ENCODE measurements around the gene CLEC2L. TPM values are rescaled to one million over a fixed set of nuclear protein-coding genes. Genes with fewer than 3 reads are reported as not detected.
"Not testable (repeated sequence)": the region's sequence is repeated elsewhere in the genome, so short reads cannot be mapped to it uniquely, and the experiment has no call there.

The CLEC2L gene
- total RNA-seq, 3 donors from 2014 or later: not detected

DNA sequence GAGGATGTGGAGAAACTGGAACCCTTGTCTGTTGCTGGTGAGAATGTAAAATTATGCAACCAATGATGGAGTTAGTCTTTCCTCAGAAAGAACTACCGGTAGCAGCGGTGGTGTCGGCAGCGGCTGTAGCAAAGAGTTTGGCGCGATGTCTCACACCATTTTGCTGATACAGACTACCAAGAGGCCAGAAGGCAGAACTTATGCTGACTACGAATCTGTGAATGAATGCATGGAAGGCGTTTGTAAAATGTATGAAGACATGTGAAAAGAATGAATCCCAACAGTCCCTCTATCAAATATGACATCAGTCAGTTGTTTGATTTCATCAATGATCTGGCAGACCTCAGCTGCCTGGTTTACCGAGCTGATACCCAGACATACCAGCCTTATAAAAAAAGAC lies 10.6 kb downstream of the CLEC2L start:
- H3K36me3 Mint-ChIP-seq (ENCODE audit: insufficient read depth): no peaks in the 10 kb centered on the region
- H3K27me3 Mint-ChIP-seq (ENCODE audit: low read depth): peaks cover 5% of the 10 kb centered on the region
- no peak overlapping the region for H3K4me3 Mint-ChIP-seq
- no peak for ATAC-seq
- H3K9me3 Mint-ChIP-seq: no peaks in the 10 kb centered on the region
- no peaks in the 10 kb centered on the region for H3K4me1 Mint-ChIP-seq (ENCODE audit: low read depth)
- DNase-seq: no peak

DNA sequence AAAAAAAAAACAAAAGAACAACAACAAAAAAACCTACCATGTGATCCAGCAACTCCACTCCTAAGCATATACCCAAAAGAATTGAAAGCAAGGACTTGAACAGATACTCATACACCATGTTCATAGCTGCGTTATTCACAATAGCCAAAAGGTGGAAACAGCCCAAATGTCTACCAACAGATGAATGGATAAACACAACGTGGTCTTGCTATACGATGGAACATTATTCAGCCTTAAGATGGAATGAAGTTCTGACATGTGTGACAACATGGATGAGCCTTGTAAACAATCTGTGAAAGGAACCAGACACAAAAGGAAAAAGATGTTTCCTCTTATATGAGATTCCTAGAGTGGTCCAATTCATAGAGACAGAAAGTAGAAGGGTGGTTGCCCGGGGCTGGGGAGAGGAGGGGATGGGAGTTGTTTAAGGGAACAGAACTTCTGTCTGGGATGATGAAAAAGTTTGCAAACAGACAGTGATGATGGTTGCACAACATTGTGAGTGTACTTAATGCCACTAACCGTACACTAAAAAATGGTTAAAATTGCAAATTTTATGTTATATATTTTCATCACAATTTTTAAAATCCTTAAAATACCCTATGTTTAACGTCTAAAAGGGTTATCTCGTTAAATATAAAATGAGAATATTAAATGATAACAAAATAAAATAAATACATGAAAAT lies 11.6 kb downstream of the CLEC2L start:
- DNase-seq (no peak), ATAC-seq (no peak)
- Mint-ChIP-seq H3K27me3 (ENCODE audit: low read depth) (peaks cover 4% of the 10 kb centered on the region), H3K36me3 (ENCODE audit: insufficient read depth) (no peaks in the 10 kb centered on the region), H3K4me3 (no peak overlapping the region), H3K9me3 (no peaks in the 10 kb centered on the region), H3K4me1 (ENCODE audit: low read depth) (no peaks in the 10 kb centered on the region)

DNA sequence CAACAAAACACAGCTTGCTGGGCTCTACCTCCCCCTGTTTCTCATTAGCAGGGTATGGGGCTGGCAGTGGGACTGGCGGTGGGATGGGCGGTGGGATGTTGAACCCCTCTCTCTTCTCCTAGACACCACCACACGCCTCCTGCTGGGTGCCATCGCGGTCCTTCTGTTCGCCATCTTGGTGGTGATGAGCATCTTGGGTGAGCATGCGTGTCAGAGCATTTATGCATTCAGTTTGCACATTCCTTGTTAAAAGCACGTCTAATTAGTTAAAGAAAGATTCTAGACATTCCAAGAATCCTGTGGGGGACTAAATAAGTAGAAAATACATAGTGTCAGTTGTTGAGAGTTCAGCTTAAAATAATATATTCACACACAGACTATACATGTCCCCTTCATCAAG lies 12.7 kb downstream of the CLEC2L start:
- Mint-ChIP-seq H3K36me3 (ENCODE audit: insufficient read depth) (no peaks in the 10 kb centered on the region), H3K4me3 (no peak overlapping the region), H3K27me3 (ENCODE audit: low read depth) (peaks cover 4% of the 10 kb centered on the region), H3K4me1 (ENCODE audit: low read depth) (no peaks in the 10 kb centered on the region), H3K9me3 (no peaks in the 10 kb centered on the region)
- DNase-seq (no peak), ATAC-seq (no peak)

DNA sequence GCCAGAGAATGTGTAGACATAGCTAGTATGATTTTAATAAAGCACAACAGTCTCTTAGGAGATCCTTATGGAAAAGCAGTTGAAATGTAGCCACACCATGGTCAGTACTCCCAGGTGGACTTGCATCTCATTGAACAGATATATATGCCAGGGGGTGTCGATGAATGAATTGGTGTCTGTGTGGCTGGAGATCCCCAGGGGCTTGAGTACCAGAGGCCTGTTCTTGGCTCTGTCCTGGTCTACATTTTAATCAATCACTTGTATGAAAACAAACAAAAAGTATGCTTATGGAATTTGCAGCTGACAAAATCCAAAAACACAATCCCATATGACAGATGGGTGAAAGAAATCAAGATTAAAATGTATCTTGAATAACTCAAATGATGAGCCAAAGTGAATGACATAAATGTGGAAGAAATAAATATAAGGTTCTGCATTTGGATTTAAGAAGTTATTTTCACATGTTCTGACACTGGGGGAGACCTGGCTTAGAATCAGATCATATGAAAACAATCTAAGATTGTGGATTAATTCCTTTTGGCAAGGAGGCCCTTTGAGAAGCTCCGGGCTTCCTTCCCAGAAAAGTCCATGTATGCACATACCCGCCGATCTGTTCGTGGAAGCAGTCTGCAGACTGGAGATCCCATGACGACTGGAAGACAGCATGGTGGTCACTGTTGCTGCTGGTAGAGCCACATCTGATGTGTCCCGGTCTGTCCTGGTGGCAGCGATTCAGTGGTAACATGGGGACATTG lies 15.6 kb downstream of the CLEC2L start:
- no peak overlapping the region for H3K4me3 Mint-ChIP-seq
- no peaks in the 10 kb centered on the region for H3K4me1 Mint-ChIP-seq (ENCODE audit: low read depth)
- H3K9me3 Mint-ChIP-seq: no peaks in the 10 kb centered on the region
- peaks cover under 1% of the 10 kb centered on the region for H3K27me3 Mint-ChIP-seq (ENCODE audit: low read depth)
- DNase-seq (no peak), ATAC-seq (no peak)
- H3K36me3 Mint-ChIP-seq (ENCODE audit: insufficient read depth): no peaks in the 10 kb centered on the region

DNA sequence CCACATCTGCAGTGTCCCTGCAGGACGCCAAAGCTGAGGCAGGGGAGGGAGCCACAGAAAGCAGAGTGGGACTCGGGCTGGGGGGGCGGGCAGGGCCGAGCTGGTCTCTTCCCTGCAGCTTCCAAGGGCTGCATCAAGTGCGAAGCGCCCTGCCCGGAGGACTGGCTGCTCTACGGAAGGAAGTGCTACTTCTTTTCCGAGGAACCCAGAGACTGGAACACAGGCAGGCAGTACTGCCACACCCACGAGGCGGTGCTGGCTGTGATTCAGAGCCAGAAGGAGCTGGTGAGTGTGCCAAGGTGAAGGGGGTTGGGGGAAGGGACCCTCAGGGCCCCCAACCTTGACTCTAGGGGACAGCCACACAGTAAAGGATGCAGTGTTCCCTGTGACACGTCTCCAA lies 16.7 kb downstream of the CLEC2L start:
- no peaks in the 10 kb centered on the region for H3K36me3 Mint-ChIP-seq (ENCODE audit: insufficient read depth)
- no peaks in the 10 kb centered on the region for H3K4me1 Mint-ChIP-seq (ENCODE audit: low read depth)
- H3K9me3 Mint-ChIP-seq: no peaks in the 10 kb centered on the region
- no peak overlapping the region for H3K4me3 Mint-ChIP-seq
- no peaks in the 10 kb centered on the region for H3K27me3 Mint-ChIP-seq (ENCODE audit: low read depth)
- ATAC-seq (no peak), DNase-seq (no peak)

DNA sequence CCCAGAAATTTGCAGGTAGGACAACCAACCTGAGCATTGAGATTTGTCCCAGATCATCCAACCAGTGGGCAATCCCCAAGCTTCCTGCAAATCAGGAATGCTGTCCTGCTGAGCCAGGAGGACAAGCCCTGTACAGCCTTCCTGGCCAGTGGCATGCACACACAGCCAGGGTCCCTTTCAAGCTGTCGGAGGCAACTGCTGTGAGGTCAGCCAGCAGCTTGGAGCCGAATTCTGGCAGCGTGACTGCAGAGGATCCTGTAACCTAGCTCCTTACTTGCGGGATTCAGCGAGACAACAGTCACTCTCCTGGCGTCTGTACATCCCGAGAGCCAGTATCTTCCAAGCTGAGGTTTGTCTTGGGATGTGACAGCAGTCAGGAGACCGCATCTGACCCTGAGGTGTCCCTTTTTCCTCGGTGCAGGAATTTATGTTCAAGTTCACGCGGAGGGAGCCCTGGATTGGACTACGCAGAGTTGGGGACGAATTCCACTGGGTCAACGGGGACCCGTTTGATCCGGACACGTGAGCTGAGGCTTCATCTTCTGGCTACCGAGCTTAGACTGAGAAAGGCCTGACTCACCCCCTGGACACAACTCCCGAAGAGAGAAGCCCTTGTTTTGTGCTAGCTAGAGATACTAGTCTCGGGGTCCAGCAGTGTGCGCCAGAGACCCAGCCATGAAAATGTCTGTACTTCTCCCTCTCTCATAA lies 18.3 kb downstream of the CLEC2L start:
- H3K27me3 Mint-ChIP-seq (ENCODE audit: low read depth): no peaks in the 10 kb centered on the region
- DNase-seq (no peak), ATAC-seq (no peak)
- H3K4me3 Mint-ChIP-seq: no peak overlapping the region
- no peaks in the 10 kb centered on the region for H3K36me3 Mint-ChIP-seq (ENCODE audit: insufficient read depth)
- H3K9me3 Mint-ChIP-seq: no peaks in the 10 kb centered on the region
- H3K4me1 Mint-ChIP-seq (ENCODE audit: low read depth): no peaks in the 10 kb centered on the region

DNA sequence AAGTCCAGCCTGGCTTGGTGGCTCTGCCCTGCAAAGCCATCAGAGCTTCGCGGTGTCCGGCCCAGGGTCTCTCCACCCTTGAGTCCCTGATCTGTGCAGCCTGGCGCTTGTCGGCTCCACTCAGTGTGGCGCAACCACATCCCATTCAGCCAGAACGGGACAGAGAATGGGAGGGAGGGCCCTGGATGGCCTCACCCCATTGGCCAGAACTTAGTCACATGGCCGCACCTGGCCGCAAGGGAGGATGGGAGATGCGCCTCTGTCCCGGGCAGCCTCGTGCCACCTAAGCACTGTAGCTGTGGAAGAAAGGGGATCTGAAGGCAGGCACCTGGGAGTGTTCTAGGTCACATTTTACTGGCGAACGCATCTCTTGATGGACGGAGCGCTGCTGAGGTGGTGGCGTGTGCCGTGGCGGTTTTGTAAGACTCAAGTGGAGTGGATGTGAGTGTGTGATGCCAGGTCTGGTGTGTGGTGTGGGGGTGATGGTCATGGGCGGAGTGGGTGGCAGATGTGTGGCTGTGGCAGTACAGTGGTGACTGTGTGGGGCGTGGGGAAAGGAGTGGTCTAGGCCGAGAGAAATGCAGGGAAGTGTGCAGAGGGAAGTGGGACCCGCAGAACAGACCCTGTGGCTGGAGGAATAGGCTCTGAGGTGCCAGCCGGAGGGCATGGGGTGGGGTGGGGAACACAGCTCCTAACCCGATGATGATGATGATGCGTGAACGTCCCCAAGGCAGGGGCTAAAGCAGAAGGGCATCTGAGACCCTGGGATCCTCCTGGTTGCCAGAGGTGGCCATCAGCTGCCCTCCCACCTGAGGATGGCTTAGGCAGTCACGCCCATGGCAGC lies 19.0 kb downstream of the CLEC2L start:
- H3K4me3 Mint-ChIP-seq: no peak overlapping the region
- no peaks in the 10 kb centered on the region for H3K27me3 Mint-ChIP-seq (ENCODE audit: low read depth)
- ATAC-seq: no peak

DNA sequence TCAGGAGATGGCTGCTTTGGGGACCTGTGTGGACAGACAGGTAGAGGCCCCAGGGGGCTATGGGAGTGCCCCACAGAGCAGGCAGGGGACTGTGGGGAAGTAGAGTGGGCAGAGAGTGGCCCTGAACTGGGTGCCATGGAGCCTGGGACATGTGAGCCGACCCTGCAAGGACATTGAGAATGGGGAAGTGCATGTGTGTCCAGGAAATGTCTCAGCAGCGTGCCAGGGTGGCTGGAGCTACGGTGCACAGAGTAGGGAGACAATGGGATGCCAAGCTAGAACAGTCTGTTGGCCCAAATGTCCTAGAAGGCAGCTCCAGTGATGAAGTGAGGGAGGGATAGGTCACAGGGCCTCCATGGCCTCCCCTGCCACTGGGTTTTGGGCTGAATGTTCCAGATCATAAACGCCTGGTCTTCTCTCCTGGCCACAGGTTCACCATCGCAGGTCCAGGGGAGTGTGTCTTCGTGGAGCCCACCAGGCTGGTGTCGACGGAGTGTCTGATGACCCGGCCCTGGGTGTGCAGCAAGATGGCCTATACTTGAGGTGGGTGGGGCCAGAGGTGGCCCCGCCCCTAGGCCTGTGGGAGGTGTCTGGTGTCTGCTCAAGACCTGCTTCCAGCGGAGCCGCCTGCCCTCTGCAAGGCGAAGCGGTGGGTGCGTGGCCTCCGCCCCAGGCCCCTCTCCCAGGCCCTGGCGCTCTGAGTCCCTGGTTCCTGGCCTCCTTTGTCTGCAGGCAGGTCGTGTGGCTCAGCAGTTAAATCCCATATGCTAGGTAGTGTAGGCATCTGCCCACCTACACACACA lies 20.5 kb downstream of the CLEC2L start:
- ATAC-seq (no peak), DNase-seq (no peak)
- H3K27me3 Mint-ChIP-seq (ENCODE audit: low read depth): no peaks in the 10 kb centered on the region
- H3K36me3 Mint-ChIP-seq (ENCODE audit: insufficient read depth): no peaks in the 10 kb centered on the region
- no peak overlapping the region for H3K4me3 Mint-ChIP-seq
- no peaks in the 10 kb centered on the region for H3K4me1 Mint-ChIP-seq (ENCODE audit: low read depth)
- H3K9me3 Mint-ChIP-seq: no peaks in the 10 kb centered on the region

More for the DNA sequence above, 19.0 kb downstream of the CLEC2L start:
- DNase-seq: no peak
- no peaks in the 10 kb centered on the region for H3K9me3 Mint-ChIP-seq
- no peaks in the 10 kb centered on the region for H3K4me1 Mint-ChIP-seq (ENCODE audit: low read depth)
- no peaks in the 10 kb centered on the region for H3K36me3 Mint-ChIP-seq (ENCODE audit: insufficient read depth)

DNA sequence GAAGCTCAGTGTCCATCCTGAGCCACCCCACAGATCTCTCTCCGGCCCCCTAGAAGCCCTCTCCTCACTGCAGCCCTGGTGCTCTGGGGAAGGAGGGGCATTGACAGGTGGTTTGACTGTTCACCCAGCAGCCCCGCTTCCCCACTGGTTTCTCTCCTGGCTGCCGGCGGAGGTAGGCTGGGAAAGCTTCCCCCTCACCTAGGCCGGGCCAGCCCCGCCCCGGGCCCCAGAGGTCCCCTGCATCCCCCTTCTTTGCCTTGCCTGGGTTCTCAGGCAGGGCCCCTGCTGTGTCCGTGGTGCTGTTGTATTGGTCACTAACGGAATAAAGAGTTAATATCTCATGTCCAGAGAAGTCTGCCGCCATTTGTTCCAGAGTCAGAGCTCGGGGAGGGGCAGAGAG lies 21.2 kb downstream of the CLEC2L start:
- ATAC-seq (no peak), DNase-seq (no peak)
- no peaks in the 10 kb centered on the region for H3K9me3 Mint-ChIP-seq
- H3K4me3 Mint-ChIP-seq: no peak overlapping the region
- no peaks in the 10 kb centered on the region for H3K36me3 Mint-ChIP-seq (ENCODE audit: insufficient read depth)
- H3K4me1 Mint-ChIP-seq (ENCODE audit: low read depth): no peaks in the 10 kb centered on the region
- H3K27me3 Mint-ChIP-seq (ENCODE audit: low read depth): no peaks in the 10 kb centered on the region

DNA sequence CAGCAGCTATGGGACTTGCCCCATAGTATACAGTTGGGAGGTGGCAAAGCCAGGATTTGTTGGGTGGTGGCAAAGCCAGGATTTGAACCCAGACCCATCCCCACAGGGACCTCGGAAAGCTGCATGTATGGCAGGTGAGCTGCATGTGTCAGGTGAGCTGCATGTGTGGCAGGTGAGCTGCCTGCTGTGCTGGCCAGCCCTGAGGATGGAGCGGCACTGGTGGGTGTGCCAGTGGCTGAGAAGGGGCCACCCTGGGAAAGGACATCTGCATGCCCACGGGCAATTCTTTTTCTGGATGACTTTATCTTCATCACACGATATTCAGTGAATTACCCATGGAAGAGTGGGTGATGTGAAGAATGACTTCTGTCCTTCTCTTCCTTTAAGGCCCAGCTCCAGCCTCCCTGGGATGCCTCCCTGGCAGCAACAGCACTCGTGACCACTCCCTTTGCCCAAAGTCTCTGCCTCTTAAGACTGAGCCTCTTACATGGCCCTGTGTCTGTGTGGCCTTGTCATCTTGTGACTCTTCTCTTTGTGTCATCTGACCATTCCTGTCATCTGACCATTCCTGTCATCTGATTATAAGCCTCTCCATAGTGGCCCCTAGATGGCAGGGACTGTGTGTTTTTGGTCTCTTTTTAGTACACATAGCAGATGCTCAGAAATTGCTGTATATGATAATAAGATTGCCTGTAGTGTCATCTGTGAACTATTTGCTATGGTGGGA lies 25.0 kb downstream of the CLEC2L start:
- H3K4me3 Mint-ChIP-seq: no peak overlapping the region

DNA sequence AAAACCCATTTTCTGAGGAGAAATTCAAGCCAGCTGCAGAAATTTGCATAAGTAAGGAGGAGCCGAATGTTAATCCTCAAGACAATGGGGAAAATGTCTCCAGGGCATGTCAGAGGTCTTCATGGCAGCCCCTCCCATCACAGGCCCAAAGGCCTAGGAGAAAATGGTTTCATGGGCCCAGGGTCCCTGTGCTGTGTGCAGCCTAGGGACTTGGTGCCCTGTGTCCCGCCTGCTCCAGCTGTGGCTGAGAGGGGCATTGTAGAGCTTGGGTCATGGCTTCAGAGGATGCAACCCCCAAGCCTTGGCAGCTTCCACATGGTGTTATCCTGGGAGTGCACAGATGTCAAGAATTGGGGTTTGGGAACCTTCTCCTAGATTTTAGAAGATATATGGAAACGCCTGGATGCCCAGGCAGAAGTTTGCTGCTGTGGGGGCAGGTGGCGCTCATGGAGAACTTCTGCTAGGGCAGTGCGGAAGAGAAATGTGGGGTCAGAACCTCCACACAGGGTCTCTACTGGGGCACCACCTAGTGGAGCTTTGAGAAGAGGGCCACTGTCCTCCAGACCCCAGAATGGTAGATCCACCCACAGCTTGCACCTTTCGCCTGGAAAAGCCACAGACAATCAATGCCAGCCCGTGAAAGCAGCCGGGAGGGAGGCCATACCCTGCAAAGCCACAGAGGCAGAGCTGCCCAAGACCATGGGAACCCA lies 30.7 kb downstream of the CLEC2L start:
- H3K36me3 Mint-ChIP-seq (ENCODE audit: insufficient read depth); H3K4me3 Mint-ChIP-seq; ATAC-seq; H3K9me3 Mint-ChIP-seq; DNase-seq; H3K27me3 Mint-ChIP-seq (ENCODE audit: low read depth); H3K4me1 Mint-ChIP-seq (ENCODE audit: low read depth): not testable (repeated sequence)

More for the DNA sequence above, 25.0 kb downstream of the CLEC2L start:
- DNase-seq (no peak), ATAC-seq (no peak)
- no peaks in the 10 kb centered on the region for H3K36me3 Mint-ChIP-seq (ENCODE audit: insufficient read depth)
- H3K27me3 Mint-ChIP-seq (ENCODE audit: low read depth): no peaks in the 10 kb centered on the region
- H3K9me3 Mint-ChIP-seq: no peaks in the 10 kb centered on the region
- no peaks in the 10 kb centered on the region for H3K4me1 Mint-ChIP-seq (ENCODE audit: low read depth)

DNA sequence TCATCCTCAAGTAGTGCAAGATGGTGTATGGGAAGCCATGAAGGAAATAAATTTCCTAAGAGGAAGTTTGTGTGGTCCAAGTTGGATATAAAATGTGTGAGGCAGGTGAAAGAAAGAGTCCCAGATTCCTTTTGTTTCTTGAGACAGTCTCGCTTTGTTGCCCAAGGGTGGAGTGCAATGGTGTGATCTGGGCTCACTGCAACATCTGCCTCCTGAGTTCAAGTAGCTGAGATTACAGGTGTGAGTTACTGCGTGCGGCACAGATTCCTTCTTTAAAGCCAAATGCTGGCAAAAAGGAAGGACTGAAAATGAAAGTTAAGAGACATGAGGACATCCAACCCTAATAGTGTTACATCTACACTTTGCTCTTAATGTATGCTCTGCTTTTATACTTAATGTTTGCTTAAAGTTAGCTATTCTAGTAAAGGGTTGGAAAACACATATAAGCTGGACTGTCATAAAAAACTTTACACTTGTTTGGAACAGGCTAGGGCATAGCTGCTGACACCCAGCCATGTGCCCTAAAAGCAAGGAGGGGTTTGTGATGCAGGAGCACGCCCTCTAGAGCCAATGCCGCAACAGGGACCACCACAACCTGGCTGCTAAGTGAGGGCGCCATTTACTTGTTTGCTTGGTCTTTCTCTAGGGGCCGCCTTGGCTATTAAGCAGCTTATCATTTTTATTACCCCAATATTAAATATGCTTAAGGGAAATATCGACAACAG lies 34.5 kb downstream of the CLEC2L start:
- H3K36me3 Mint-ChIP-seq (ENCODE audit: insufficient read depth): peaks cover 6% of the 10 kb centered on the region
- H3K4me3 Mint-ChIP-seq: no peak overlapping the region
- H3K4me1 Mint-ChIP-seq (ENCODE audit: low read depth): no peaks in the 10 kb centered on the region
- no peak for ATAC-seq
- no peak for DNase-seq
- no peaks in the 10 kb centered on the region for H3K9me3 Mint-ChIP-seq
- H3K27me3 Mint-ChIP-seq (ENCODE audit: low read depth): peaks cover 13% of the 10 kb centered on the region
